Ishikawa (cell line): ENCODE results near the gene SERTAD2.

Experiments used
- CEBPB ChIP-seq: IDR thresholded peaks from 2 replicates; pipeline ENCODE4 v1.6.1; 2012
- CREB1 ChIP-seq: IDR thresholded peaks from 2 replicates; pipeline ENCODE4 v1.6.1; 2012; ENCODE audit warnings: low read depth
- EGR1 ChIP-seq: IDR thresholded peaks from 2 replicates; pipeline ENCODE4 v1.6.1; 2012
- EP300 ChIP-seq: IDR thresholded peaks from 2 replicates; pipeline ENCODE4 v1.6.1; 2012; ENCODE audit warnings: borderline replicate concordance
- FOXM1 ChIP-seq: IDR thresholded peaks from 2 replicates; pipeline ENCODE4 v1.6.1; 2012; ENCODE audit warnings: low read depth, borderline replicate concordance
- MAX ChIP-seq: IDR thresholded peaks from 2 replicates; pipeline ENCODE4 v1.6.1; 2012
- NFIC ChIP-seq: IDR thresholded peaks from 2 replicates; pipeline ENCODE4 v1.6.1; 2012
- RAD21 ChIP-seq: IDR thresholded peaks from 2 replicates; pipeline ENCODE4 v1.6.1; 2012; ENCODE audit warnings: low read depth
- REST ChIP-seq: IDR thresholded peaks from 2 replicates; pipeline ENCODE4 v1.6.1; 2012; ENCODE audit warnings: low read depth, mild to moderate bottlenecking
- TAF1 ChIP-seq: IDR thresholded peaks from 2 replicates; pipeline ENCODE4 v1.6.1; 2012; ENCODE audit warnings: low read depth, mild to moderate bottlenecking
- TCF12 ChIP-seq: IDR thresholded peaks from 2 replicates; pipeline ENCODE4 v1.6.1; 2012; ENCODE audit warnings: low read depth
- YY1 ChIP-seq: IDR thresholded peaks from 2 replicates; pipeline ENCODE4 v1.6.1; 2012; ENCODE audit warnings: low read depth

- TF ChIP-seq REST (no peak), MAX (no peak), TCF12 (no peak), YY1 (no peak), TAF1 (no peak), RAD21 (no peak), CREB1 (no peak), EP300 (no peak), CEBPB (no peak), NFIC (no peak), EGR1 (no peak), FOXM1 (no peak)
Observed at GRCh38 chr2:64620661-64621060, 33.1 kb downstream of the SERTAD2 start.
